GM12872 (cell line): Measurements from ENCODE around the gene MICALL2.

ENCODE experiments used
- TF ChIP-seq, protein P1 (sequence below): IDR thresholded peaks from 3 replicates; pipeline ENCODE4 v1.5.1; 2011; ENCODE audit warnings: low read depth, mild to moderate bottlenecking, low read length, moderate library complexity; ENCODE audit not compliant: insufficient read depth

The MICALL2 gene

DNA sequence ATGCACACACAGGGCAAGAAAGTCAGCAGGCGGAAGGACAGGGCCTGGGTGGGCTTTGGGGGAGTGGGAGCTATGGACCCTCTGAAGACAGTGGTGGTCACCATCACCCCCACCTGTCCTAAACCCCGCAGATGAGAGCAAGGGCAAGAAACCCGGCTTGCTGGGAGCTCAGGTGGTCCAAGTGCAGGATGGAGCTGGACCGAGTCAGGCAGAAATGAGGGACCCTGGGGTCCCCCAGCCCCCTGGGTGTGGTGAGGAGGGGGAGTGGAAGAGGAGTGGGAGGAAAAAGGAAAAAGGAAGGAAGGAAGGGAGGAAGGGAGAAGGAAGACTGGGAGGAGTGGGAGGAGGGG lies 54.8 kb downstream of the MICALL2 start:
- TF ChIP-seq, protein P1, sequence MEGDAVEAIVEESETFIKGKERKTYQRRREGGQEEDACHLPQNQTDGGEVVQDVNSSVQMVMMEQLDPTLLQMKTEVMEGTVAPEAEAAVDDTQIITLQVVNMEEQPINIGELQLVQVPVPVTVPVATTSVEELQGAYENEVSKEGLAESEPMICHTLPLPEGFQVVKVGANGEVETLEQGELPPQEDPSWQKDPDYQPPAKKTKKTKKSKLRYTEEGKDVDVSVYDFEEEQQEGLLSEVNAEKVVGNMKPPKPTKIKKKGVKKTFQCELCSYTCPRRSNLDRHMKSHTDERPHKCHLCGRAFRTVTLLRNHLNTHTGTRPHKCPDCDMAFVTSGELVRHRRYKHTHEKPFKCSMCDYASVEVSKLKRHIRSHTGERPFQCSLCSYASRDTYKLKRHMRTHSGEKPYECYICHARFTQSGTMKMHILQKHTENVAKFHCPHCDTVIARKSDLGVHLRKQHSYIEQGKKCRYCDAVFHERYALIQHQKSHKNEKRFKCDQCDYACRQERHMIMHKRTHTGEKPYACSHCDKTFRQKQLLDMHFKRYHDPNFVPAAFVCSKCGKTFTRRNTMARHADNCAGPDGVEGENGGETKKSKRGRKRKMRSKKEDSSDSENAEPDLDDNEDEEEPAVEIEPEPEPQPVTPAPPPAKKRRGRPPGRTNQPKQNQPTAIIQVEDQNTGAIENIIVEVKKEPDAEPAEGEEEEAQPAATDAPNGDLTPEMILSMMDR, result no peak

DNA sequence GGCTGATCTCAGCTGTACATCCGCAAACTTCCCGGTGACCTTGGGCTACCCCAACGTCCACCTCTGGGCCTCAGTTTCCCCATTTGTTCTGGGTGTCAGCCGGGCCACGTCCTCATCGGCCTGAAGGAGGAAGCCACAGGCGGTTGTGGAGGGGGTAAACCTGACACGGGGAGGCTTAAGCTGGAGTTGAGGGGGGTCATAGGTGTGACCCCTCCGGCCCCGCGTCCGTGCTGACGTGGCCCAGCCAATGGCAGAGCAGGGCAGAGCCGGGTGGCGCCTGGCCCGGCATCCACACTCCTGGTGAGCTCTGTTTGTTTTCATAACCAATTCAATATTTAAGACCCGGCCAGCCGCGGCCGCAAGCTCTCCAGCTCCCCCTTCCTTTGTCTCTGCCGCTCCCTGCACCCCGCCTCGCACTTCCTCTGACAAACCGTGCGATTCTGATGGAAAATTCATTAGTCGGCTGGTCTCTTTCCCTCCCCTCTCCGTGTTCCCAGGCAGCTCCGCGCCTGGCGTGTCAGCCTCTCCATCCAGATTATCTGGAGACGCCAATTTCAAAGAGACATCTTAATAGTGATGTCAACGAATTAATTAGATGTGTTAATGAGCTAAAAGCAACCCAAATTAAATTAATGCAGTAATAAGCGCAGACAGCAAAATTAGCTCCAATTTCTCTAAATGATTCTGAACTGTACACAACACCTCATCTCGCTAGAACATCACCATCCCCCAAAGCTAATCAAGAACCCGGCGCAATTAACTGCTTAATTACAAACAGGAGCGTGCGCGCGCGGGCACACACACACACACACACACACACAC lies 55.4 kb downstream of the MICALL2 start:
- TF ChIP-seq, protein P1, result no peak

DNA sequence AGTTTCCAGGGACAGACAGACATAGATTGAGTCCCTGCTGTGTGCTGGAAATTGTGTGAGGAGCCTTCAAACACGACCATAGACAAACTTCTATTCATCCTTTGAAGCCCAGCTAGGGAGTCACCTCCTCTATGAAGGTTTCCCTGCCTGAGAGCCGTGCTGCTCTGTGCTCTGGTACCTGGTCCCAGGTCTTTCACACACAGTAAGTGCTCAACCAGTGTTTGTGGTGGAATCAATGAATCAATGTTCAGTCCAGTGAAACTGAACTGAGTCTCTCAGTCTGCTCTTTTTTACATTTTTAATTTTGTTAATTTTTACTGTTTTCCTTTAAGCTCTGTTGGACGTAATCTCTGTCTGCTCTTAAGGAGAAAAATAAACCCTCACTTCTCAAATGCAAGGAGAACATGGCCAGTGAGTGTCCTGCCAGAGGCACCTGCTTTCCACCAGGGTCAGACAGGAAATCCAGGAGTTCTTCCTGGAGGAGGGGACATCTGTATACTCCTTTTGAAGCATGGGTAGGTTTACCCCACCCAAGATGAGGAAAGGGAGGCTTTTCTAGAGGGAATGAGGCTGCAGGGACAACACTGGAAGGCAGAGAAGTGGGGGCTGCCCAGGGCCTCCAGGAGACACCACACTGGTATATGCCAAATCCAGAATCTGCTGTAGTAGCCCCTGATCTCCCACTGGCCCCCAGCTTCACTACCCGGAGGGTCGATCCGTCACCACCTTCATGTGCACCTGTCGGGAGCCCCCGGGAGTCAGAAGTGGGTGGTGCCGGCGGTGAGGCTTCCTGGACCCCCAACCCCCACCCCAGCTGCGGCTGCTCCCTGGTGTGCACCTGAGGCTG lies 56.3 kb downstream of the MICALL2 start:
- TF ChIP-seq, protein P1, result no peak

DNA sequence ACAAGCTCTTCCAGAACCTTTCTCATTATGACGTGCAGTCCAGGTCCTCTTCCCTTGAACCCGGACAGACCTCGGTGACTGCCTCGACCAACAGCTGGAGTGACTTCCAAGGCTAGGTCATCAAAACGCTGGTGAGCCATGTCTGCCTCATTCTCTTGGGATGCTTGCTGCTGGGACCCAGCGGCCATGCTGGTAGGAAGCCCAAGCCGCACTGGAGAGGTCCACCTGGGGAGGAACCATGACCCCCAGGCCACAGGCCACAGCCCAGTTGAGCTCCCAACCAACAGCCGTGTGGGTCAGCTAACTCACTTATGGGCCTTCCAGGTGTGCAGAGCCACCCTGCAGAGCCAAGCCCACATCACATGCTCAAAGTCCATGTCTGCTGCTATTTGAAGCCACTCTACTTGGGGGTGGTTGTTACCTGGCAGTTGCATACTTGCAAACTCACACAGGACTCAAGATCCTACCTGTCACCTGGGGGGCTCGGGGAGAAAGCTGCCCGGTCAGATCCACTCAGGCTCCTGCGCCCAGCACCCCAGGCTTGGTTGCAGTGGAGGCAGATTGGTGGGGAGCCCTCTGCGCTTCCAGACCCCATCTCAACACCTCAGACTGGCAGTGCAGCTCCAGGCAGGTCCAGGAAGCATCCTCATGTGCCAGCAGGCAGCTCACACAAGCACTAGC lies 57.0 kb downstream of the MICALL2 start:
- TF ChIP-seq, protein P1, result no peak

DNA sequence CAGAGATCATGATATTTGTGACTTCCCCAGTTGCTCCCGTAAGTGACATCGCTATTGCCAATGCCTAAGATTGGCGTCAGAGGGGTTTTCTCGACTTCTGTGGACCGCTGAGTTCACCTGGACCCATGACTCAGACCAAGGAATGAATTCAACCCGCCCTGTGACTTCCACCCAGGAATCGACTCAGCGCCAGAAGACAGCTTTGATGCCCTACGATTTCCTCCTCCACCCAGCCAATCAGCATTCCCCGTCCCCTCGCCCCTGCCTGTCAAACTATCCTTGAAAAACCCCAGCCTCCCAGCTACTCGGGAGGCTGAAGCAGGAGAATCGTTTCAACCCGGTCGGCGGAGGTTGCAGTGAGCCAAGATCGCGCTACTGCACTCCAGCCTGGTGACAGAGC lies 58.3 kb downstream of the MICALL2 start:
- TF ChIP-seq, protein P1, result no peak

DNA sequence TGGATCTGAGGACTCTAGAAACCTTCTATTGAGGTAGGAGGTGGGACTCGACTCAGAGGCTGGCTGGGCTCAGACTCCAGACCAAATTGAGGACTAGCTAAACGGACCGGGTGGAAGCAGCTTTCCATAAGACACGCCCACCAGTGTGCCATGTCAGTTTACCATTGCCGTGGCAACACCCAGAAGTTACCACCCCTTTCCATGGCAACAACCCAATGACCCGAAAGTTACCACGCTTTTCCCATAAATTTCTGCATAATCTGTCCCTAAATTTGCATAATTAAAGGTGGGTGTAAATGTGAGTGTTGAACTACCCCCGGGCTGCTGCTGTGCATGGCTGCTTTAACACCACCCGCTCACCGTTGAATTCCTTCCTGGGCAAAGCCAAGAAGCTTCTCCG lies 58.9 kb downstream of the MICALL2 start:
- TF ChIP-seq, protein P1, result no peak
